ENCODE results near the gene TSHZ2.
"Not testable (repeated sequence)": the region's sequence is repeated elsewhere in the genome, so short reads cannot be mapped to it uniquely, and the experiment has no call there.

TSHZ2 gene

GRCh38 chr20:53530440-53530839 lies 558.3 kb downstream of the TSHZ2 start:
- no peak for DNase-seq

- not testable (repeated sequence) for DNase-seq
Observed at GRCh38 chr20:53532654-53533312, 560.6 kb downstream of the TSHZ2 start.

- DNase-seq = no peak
Observed at GRCh38 chr20:53533500-53533899, 561.3 kb downstream of the TSHZ2 start.

- DNase-seq = no peak
Observed at GRCh38 chr20:53534037-53534436, 561.9 kb downstream of the TSHZ2 start.

GRCh38 chr20:53535878-53536277 lies 563.7 kb downstream of the TSHZ2 start:
- DNase-seq = no peak

GRCh38 chr20:53536382-53536781 lies 564.2 kb downstream of the TSHZ2 start:
- not testable (repeated sequence) for DNase-seq

GRCh38 chr20:53539516-53539915 lies 567.4 kb downstream of the TSHZ2 start:
- DNase-seq = no peak

All from right hindlimb (tissue), 1 donor.